KOPT-K1 (cell line): ENCODE data around the gene ACOXL.

Source experiments
- H3K27ac ChIP-seq: fragments of 200-600 bp; sonication (generic); 2 replicates; pipeline ENCODE4 v1.5.1; 2016; ENCODE audit warnings: antibody characterized with exemption, mild to moderate bottlenecking, low read depth, low read length; ENCODE audit not compliant: poor library complexity, severe bottlenecking
- H3K36me3 ChIP-seq: fragments of 200-600 bp; sonication (generic); 2 replicates; pipeline ENCODE4 v1.5.1; 2017; ENCODE audit warnings: antibody characterized with exemption, mild to moderate bottlenecking, low read length, moderate library complexity; ENCODE audit not compliant: insufficient read depth
- H3K9me3 ChIP-seq: fragments of 200-600 bp; sonication (generic); 2 replicates; pipeline ENCODE4 v1.5.1; 2017; ENCODE audit warnings: antibody characterized with exemption, low read length, mild to moderate bottlenecking; ENCODE audit not compliant: insufficient read depth, poor library complexity, severe bottlenecking

Gene ACOXL

GRCh38 chr2:110737783-110738182 is 5.4 kb downstream of the ACOXL start:
- no peak overlapping the region for H3K27ac ChIP-seq

GRCh38 chr2:110740747-110741349 is 8.5 kb downstream of the ACOXL start:
- no peak overlapping the region for H3K27ac ChIP-seq
- no peaks in the 10 kb centered on the region for H3K9me3 ChIP-seq
- no peaks in the 10 kb centered on the region for H3K36me3 ChIP-seq

More at GRCh38 chr2:110737783-110738182, 5.4 kb downstream of the ACOXL start:
- Histone ChIP-seq H3K9me3 (no peaks in the 10 kb centered on the region), H3K36me3 (no peaks in the 10 kb centered on the region)

GRCh38 chr2:110741491-110741980 is 9.2 kb downstream of the ACOXL start:
- H3K9me3 ChIP-seq: no peaks in the 10 kb centered on the region
- no peak overlapping the region for H3K27ac ChIP-seq
- H3K36me3 ChIP-seq: no peaks in the 10 kb centered on the region

- Histone ChIP-seq H3K27ac (no peak overlapping the region), H3K9me3 (no peaks in the 10 kb centered on the region), H3K36me3 (no peaks in the 10 kb centered on the region)
Measured at GRCh38 chr2:110742412-110742811, 10.0 kb downstream of the ACOXL start.

GRCh38 chr2:110743600-110743999 is 11.2 kb downstream of the ACOXL start:
- Histone ChIP-seq H3K9me3 (no peaks in the 10 kb centered on the region), H3K27ac (no peak overlapping the region)

GRCh38 chr2:110744429-110744828 is 12.1 kb downstream of the ACOXL start:
- H3K27ac ChIP-seq: no peak overlapping the region
- no peaks in the 10 kb centered on the region for H3K9me3 ChIP-seq

More at GRCh38 chr2:110743600-110743999, 11.2 kb downstream of the ACOXL start:
- H3K36me3 ChIP-seq: no peaks in the 10 kb centered on the region

GRCh38 chr2:110745048-110745447 is 12.7 kb downstream of the ACOXL start:
- no peaks in the 10 kb centered on the region for H3K9me3 ChIP-seq
- H3K27ac ChIP-seq: no peak overlapping the region
- H3K36me3 ChIP-seq: no peaks in the 10 kb centered on the region

More at GRCh38 chr2:110744429-110744828, 12.1 kb downstream of the ACOXL start:
- no peaks in the 10 kb centered on the region for H3K36me3 ChIP-seq

GRCh38 chr2:110746586-110747521 is 14.5 kb downstream of the ACOXL start:
- Histone ChIP-seq H3K9me3 (no peaks in the 10 kb centered on the region), H3K36me3 (no peaks in the 10 kb centered on the region), H3K27ac (peak overlapping the region; percentile 89)

- Histone ChIP-seq H3K27ac (peak overlapping the region; percentile 89), H3K9me3 (no peaks in the 10 kb centered on the region), H3K36me3 (no peaks in the 10 kb centered on the region)
Measured at GRCh38 chr2:110747522-110748488, 15.4 kb downstream of the ACOXL start.

GRCh38 chr2:110748489-110748867 is 16.1 kb downstream of the ACOXL start:
- no peaks in the 10 kb centered on the region for H3K9me3 ChIP-seq
- H3K27ac ChIP-seq: peak overlapping the region; percentile 89
- no peaks in the 10 kb centered on the region for H3K36me3 ChIP-seq

GRCh38 chr2:110751642-110752041 is 19.3 kb downstream of the ACOXL start:
- no peaks in the 10 kb centered on the region for H3K9me3 ChIP-seq
- no peak overlapping the region for H3K27ac ChIP-seq
- no peaks in the 10 kb centered on the region for H3K36me3 ChIP-seq

GRCh38 chr2:110752871-110753270 is 20.5 kb downstream of the ACOXL start:
- Histone ChIP-seq H3K36me3 (no peaks in the 10 kb centered on the region), H3K27ac (no peak overlapping the region), H3K9me3 (no peaks in the 10 kb centered on the region)

GRCh38 chr2:110755491-110756078 is 23.2 kb downstream of the ACOXL start:
- H3K27ac ChIP-seq: no peak overlapping the region
- H3K36me3 ChIP-seq: no peaks in the 10 kb centered on the region

GRCh38 chr2:110759411-110759810 is 27.0 kb downstream of the ACOXL start:
- H3K9me3 ChIP-seq: peaks cover 17% of the 10 kb centered on the region

More at GRCh38 chr2:110755491-110756078, 23.2 kb downstream of the ACOXL start:
- peaks cover 17% of the 10 kb centered on the region for H3K9me3 ChIP-seq

More at GRCh38 chr2:110759411-110759810, 27.0 kb downstream of the ACOXL start:
- Histone ChIP-seq H3K36me3 (no peaks in the 10 kb centered on the region), H3K27ac (no peak overlapping the region)
